GM21528 (cell line): ENCODE results near the gene RNF213.
"Not testable (repeated sequence)": the region's sequence is repeated elsewhere in the genome, so short reads cannot be mapped to it uniquely, and the experiment has no call there.

Source experiments
- ATAC-seq: cut with Tn5 transposase; IDR thresholded peaks from one replicate; pipeline ENCODE4 v1.9.1; 2021; ENCODE audit warnings: mild to moderate bottlenecking, moderate library complexity; ENCODE audit not compliant: unreplicated experiment, low FRiP score

RNF213 gene

GRCh38 chr17:80384078-80384960 lies 123.7 kb downstream of the RNF213 start:
- no peak for ATAC-seq

- ATAC-seq, result no peak
Observed at GRCh38 chr17:80385046-80385445, 124.4 kb downstream of the RNF213 start.

- ATAC-seq, result no peak
Observed at GRCh38 chr17:80386341-80386740, 125.7 kb downstream of the RNF213 start.

DNA sequence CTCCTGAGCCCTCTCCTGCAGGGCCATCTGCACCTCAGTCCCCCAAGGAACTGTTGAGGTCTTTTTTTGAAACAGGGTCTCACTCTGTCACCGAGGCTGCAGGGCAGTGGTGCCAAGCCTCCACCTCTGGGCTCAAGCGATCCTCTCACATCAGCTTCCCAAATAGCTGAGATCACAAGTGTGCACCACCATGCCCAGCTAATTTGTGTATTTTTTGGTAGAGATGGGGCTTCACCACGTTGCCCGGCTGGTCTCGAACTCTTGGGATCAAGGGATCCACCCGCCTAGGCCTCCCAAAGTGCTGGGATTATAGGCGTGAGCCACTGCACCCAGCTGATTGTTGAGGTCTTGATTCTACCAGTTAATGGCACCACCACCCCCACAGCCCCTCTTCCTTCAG lies 126.4 kb downstream of the RNF213 start:
- ATAC-seq, result no peak

GRCh38 chr17:80388175-80388574 lies 127.5 kb downstream of the RNF213 start:
- no peak for ATAC-seq

DNA sequence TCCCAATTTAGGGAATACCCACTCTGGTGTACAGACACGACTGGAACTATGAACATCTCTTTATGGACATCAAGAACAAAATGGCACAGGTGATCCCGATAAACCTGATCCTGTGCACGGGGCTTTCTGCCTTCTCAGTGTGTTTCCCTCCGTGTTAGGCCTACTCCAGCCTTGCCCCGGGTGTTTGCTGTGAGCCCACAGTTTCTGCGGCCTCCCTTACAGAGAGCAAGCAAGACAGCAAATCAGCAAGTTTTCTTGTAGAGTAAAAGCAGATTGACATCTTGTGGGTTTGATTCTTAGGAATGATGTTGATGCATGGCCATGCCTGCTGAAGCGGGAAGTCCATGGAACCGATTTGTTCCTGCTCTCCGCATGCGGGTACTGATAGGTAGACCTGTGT lies 127.9 kb downstream of the RNF213 start:
- ATAC-seq, result no peak

DNA sequence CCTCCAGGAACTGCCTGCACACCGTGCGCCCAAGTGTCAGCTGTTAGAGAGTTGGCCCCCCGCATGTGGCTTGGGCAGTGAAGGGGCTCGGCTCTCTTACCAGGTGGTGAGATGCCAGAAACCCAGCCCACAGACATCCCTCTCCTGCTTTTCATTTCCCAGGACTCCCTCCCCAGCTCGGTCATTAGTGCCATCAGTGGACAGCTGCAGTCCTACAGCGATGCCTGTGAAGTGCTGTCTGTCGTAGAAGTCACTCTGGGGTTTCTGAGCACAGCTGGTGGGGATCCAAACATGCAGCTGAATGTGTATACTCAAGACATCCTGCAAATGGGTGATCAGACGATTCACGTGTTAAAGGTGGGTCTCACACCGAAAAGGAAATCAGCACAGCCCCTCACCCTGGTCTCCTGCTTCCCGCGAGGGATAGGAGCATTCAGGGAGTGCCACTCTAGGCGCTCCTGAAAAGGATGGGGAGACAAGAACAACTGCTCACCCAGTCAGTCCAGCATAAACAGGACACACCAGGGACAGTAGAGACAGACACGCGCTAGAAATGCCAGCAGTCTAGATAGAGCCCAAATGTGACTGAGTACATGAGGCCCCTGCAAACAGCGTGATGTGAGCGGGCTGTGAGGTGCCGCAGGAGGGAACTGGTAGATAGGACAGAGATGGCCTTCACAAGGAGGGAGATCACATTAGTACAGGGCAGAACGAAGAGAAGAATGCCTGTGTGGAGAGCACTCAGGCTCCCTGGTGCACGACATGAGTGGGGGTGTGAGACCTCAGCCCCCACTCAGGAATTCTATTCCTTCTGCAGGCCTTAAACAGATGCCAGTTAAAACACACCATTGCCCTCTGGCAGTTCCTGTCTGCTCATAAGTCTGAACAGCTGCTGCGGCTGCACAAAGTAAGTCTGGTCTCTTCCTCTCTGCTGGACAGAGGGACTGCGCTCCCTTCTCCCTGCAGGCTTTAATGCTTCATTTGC lies 128.7 kb downstream of the RNF213 start:
- no peak for ATAC-seq

- no peak for ATAC-seq
Observed at GRCh38 chr17:80393241-80393890, 132.7 kb downstream of the RNF213 start.

- no peak for ATAC-seq
Observed at GRCh38 chr17:80393961-80394360, 133.3 kb downstream of the RNF213 start.

DNA sequence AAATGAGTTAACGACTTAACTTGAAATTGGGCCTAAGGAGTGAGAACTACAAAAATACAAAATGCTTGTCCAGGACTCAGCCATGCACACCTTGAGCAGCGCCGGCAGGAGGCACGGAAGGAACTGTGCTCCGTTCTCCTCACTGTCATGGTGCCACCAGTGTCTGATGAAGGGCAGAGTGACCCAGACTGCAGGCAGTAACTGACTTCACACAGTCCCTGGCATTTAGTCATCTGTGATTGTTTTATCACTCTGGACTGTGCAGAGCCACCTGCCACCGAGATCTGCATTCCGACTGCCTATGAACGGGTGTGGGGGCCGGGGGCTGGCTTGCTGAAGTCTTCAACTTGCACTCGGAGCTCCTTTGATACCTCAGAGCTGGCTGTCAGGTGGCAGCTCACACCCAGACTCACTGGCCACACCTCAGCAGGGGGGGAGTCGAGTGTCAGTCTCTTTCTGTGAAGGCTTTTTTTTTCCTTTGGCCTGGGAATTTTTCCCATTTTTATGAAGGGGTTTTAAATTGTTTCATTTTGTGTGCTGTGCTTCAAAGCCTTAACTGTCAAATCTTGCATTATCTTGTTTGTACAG lies 134.1 kb downstream of the RNF213 start:
- no peak for ATAC-seq

DNA sequence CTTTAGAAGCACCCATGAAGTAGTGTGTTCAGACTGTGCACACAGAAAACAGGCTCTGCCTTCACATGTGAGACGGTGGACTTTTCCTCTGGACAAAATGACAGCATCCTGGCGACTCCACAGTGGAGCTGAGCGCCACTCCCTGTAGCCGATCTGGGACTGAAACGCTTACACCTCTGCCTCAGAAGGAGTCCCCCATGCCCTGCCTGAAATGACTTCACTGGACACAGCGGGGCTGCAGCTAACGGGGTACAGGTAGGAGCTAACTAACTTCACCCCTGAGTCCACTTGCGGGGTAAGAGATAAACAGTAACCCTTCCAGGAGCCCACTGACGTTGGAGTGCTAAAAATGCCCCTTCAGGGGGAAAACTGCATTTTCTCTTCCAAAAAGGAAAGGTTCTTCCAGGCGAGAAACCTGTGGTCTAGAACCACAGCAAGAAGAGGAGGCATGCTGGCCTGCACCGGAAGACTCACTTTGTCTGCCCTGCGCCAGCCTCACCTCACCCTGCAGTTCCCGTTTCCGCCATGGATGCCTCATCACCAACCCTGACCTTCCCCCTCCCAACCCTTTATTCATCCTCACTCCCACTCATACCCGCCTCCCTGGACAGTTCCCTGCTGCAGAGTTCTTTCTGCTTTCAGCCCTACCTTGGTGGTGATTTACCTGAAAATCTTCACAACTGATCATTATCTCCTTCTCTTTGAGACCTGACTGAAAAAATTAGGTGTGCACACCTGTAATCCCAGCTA lies 134.9 kb downstream of the RNF213 start:
- ATAC-seq, result no peak

DNA sequence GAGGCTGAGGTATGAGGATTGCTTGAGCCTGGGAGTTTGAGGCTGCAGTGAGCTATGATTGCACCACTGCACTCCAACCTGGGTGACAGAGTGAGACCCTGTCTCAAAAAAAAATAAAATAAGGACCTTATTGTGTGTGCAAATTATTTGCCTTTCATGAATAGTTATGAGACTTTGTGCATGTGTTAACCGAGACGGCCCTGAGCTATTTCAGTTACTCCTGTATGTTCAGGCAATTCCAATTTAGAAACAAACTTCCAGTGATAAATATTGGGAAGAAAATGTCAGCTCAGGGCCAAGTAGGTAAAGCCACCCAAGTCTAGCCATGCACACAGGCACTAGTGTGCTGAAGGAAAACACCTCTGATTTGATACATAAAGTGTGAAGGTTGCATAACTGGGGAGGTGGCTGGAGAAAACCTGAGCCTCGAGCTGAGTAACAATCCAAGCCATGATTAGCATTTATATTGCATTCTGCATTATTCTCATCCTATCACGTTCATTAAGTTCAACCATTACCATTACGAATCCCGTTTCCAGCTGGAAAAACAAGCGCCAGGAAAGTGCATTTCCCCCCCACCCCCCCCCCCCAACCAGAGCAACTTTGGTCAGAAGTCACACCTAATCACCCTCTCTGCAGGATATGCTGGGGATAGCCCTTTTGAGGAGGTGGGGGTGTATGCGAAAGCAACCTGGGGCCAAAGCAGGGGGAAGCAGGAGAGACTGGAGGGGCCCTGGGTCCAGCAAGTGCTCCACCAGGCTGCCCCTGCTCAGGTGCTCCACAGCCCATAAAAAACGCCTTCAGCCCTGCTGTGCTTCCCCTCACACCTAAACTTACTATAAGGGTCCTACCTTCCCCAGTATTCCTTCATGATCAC lies 135.7 kb downstream of the RNF213 start:
- ATAC-seq, result no peak

- no peak for ATAC-seq
Observed at GRCh38 chr17:80397034-80397387, 136.4 kb downstream of the RNF213 start.

- ATAC-seq, result no peak
Observed at GRCh38 chr17:80397686-80398085, 137.0 kb downstream of the RNF213 start.

DNA sequence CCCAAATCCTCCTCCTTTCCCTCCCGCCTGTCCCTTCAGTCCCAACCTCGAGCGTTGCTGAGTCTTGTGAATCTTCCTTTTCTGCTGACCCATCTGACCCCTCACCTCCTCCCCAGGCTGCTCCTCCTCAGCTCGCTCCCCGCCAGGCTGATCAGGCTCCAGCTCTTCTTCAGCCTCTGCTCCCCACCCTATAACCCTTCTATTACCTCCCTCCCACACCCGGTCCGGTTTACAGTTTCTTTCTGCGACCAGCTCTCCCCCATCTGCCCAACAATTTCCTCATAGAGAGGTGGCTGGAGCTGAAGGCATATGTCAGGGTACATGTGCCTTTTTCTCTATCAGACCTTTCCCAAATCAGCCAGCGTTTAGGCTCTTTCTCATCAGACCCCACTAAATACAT lies 140.4 kb downstream of the RNF213 start:
- not testable (repeated sequence) for ATAC-seq

DNA sequence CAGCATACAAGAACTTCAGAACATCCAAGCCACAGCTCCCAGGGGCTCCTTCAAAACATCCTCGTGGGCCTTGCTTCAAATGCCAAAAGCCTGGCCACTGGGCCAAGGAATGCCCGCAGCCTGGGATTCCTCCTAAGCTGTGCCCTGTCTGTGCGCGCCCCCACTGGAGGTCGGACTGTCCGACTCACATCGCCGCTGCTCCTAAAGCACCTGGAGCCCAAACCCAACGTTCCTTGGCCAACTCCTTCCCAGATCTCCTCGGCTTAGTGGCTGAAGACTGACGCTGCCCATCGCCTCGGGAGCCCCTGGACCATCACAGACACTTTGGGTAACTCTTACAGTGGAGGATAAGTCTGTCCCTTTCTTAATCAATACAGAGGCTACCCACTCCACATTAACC lies 141.4 kb downstream of the RNF213 start:
- not testable (repeated sequence) for ATAC-seq

- no peak for ATAC-seq
Observed at GRCh38 chr17:80402959-80403358, 142.3 kb downstream of the RNF213 start.

DNA sequence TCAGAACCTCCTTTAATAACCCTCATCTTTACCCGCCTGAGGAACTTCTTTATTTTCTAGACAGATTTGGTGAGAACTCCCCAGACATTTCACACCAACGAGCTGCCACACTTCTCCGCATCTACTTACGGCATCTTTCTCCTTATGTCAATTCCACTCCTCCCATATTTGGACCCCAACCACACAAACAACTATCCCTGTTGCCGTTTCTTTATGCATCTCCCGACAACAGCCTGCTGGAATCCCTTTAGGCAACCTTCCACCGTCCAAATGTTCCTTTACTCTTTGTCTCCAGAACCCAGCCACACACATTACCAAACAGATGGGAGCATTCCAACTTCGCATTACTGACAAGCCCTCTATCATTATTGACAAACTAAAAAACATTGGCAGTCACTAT lies 145.5 kb downstream of the RNF213 start:
- no peak for ATAC-seq

GRCh38 chr17:80407917-80408316 lies 147.3 kb downstream of the RNF213 start:
- not testable (repeated sequence) for ATAC-seq
